Measurements from ENCODE around the gene BNIP1.

DNA sequence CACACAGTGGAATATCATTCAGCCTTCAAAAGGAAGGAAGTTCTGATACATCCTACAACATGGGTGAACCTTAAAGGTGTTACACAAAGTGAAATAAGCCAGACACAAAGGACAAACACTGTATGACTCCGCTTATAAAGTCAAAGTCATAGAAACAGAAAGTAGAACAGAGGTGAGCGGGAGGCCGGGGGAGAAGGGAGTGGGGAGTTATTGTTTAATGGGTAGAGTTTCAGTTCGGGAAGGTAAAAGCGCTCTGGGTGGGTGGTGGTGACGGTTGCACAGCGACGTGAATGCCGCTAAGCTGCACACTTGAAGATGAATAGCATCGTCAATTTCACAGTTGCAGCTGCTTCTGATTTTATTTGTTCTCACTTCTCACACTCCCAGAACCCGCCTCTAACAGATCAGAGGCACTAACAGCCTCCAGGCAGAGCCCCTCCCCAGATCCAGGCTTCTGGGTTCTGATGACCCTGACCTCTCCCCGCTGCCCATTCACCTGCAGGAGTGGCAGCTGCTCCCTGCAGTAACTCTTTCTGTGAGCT, 34.1 kb downstream of the BNIP1 start:
- no peak for TF ChIP-seq POLR2A (IDR thresholded peaks at IDR 0.05)
- TF ChIP-seq, protein P1, sequence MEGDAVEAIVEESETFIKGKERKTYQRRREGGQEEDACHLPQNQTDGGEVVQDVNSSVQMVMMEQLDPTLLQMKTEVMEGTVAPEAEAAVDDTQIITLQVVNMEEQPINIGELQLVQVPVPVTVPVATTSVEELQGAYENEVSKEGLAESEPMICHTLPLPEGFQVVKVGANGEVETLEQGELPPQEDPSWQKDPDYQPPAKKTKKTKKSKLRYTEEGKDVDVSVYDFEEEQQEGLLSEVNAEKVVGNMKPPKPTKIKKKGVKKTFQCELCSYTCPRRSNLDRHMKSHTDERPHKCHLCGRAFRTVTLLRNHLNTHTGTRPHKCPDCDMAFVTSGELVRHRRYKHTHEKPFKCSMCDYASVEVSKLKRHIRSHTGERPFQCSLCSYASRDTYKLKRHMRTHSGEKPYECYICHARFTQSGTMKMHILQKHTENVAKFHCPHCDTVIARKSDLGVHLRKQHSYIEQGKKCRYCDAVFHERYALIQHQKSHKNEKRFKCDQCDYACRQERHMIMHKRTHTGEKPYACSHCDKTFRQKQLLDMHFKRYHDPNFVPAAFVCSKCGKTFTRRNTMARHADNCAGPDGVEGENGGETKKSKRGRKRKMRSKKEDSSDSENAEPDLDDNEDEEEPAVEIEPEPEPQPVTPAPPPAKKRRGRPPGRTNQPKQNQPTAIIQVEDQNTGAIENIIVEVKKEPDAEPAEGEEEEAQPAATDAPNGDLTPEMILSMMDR (IDR thresholded peaks at IDR 0.05), result no peak
- TF ChIP-seq POLR2AphosphoS5 (IDR thresholded peaks at IDR 0.05), result no peak

Data from prostate gland (tissue), 2 donors.